BLaER1 treated with 17β-estradiol and CSF1 and Interleukin-3, amounts not matched to agents 10 nM and 100 nM (cell line): ENCODE data around the gene TPBG.

Experiments used
- H3K27ac ChIP-seq, 11 experiments: shearing (Covaris generic); formaldehyde crosslinking; 2 replicates each; pipeline ENCODE4 v1.8.1; 2022
- H3K27me3 ChIP-seq, 11 experiments: shearing (Covaris generic); formaldehyde crosslinking; 2 replicates each; pipeline ENCODE4 v1.8.1; 2022
- H3K36me3 ChIP-seq, 11 experiments: shearing (Covaris generic); formaldehyde crosslinking; 2 replicates each; pipeline ENCODE4 v1.8.1; 2022
- H3K4me1 ChIP-seq, 10 experiments: shearing (Covaris generic); formaldehyde crosslinking; 2 replicates each; pipeline ENCODE4 v1.8.1; 2022
- H3K4me2 ChIP-seq, 11 experiments: shearing (Covaris generic); formaldehyde crosslinking; 2 replicates each; pipeline ENCODE4 v1.8.1; 2022
- H3K4me3 ChIP-seq, 10 experiments: shearing (Covaris generic); formaldehyde crosslinking; 2 replicates each; pipeline ENCODE4 v1.8.1; 2022
- H3K9ac ChIP-seq, 11 experiments: shearing (Covaris generic); formaldehyde crosslinking; 2 replicates each; pipeline ENCODE4 v1.8.1; 2022
- H3K9me3 ChIP-seq, 11 experiments: shearing (Covaris generic); formaldehyde crosslinking; replicated peaks in 1 of 11; 2 replicates each; pipeline ENCODE4 v1.8.1; 2022
- H4K20me1 ChIP-seq, 11 experiments: shearing (Covaris generic); formaldehyde crosslinking; 2 replicates each; pipeline ENCODE4 v1.8.1; 2022
- Cebpa-rat ChIP-seq, 11 experiments: shearing (Covaris generic); IDR thresholded peaks; 2 replicates each; pipeline ENCODE4 v1.8.1; 2022

TPBG gene

GRCh38 chr6:82396964-82397751, 33.5 kb downstream of the TPBG start:
- H3K9me3 ChIP-seq = no peaks in the 10 kb centered on the region
- H3K4me1 ChIP-seq = peaks cover 0 to 6% (median 0%) of the 10 kb centered on the region in 10 experiments; a peak in 5 of 20 replicates
- TF ChIP-seq Cebpa-rat (IDR thresholded peaks at IDR 0.05) = no peak
- H3K9ac ChIP-seq = no peak overlapping the region
- H4K20me1 ChIP-seq = no peaks in the 10 kb centered on the region
- no peaks in the 10 kb centered on the region for H3K27me3 ChIP-seq
- H3K27ac ChIP-seq = no peak overlapping the region; a peak in 1 of 22 replicates
- no peak overlapping the region for H3K4me3 ChIP-seq
- no peaks in the 10 kb centered on the region for H3K36me3 ChIP-seq
- H3K4me2 ChIP-seq = peak overlapping the region in 5 of 11 experiments; percentile 13 to 54 (median 25); a peak in 6 of 22 replicates

GRCh38 chr6:82397962-82398692, 34.5 kb downstream of the TPBG start:
- Histone ChIP-seq H4K20me1 (no peaks in the 10 kb centered on the region), H3K9ac (no peak overlapping the region), H3K36me3 (no peaks in the 10 kb centered on the region), H3K4me2 (no peak overlapping the region), H3K27me3 (no peaks in the 10 kb centered on the region), H3K27ac (no peak overlapping the region), H3K4me3 (no peak overlapping the region), H3K9me3 (no peaks in the 10 kb centered on the region), H3K4me1 (peaks cover 0 to 6% (median 0%) of the 10 kb centered on the region in 10 experiments; a peak in 5 of 20 replicates)
- TF ChIP-seq Cebpa-rat (IDR thresholded peaks at IDR 0.05) = no peak

GRCh38 chr6:82408952-82409431, 45.4 kb downstream of the TPBG start:
- Histone ChIP-seq H3K9me3 (no peaks in the 10 kb centered on the region), H3K27me3 (no peaks in the 10 kb centered on the region), H3K4me2 (peak overlapping the region in 10 of 11 experiments; percentile 12 to 63 (median 46); a peak in 12 of 22 replicates), H3K4me3 (no peak overlapping the region), H3K27ac (peak overlapping the region in 8 of 11 experiments; percentile 29 to 68 (median 62); a peak in 10 of 22 replicates), H3K36me3 (no peaks in the 10 kb centered on the region), H3K9ac (no peak overlapping the region), H4K20me1 (no peaks in the 10 kb centered on the region), H3K4me1 (peaks cover 6 to 31% (median 21%) of the 10 kb centered on the region in 10 experiments; a peak in 19 of 20 replicates)
- TF ChIP-seq Cebpa-rat (IDR thresholded peaks at IDR 0.05) = no peak

- no peak overlapping the region for H3K9ac ChIP-seq
- peak overlapping the region in 3 of 11 experiments; percentile 10 to 63 (median 62); a peak in 6 of 22 replicates for H3K27ac ChIP-seq
- H3K4me2 ChIP-seq = peak overlapping the region in 8 of 11 experiments; percentile 10 to 63 (median 49); a peak in 14 of 22 replicates
- H3K4me1 ChIP-seq = peaks cover 6 to 31% (median 21%) of the 10 kb centered on the region in 10 experiments; a peak in 19 of 20 replicates
- H3K9me3 ChIP-seq = no peaks in the 10 kb centered on the region
- 0 out of 22 replicates have a peak, but pooled peaks of 1 of the 11 experiments have one; percentile 31 for TF ChIP-seq Cebpa-rat (IDR thresholded peaks at IDR 0.05)
- no peak overlapping the region for H3K4me3 ChIP-seq
- no peaks in the 10 kb centered on the region for H3K27me3 ChIP-seq
- no peaks in the 10 kb centered on the region for H4K20me1 ChIP-seq
- H3K36me3 ChIP-seq = no peaks in the 10 kb centered on the region
Observed at GRCh38 chr6:82410151-82410648, 46.6 kb downstream of the TPBG start.

- H3K27ac ChIP-seq = no peak overlapping the region
- H3K4me3 ChIP-seq = no peak overlapping the region
- no peaks in the 10 kb centered on the region for H3K36me3 ChIP-seq
- H3K9ac ChIP-seq = no peak overlapping the region
- H3K4me2 ChIP-seq = no peak overlapping the region
- no peaks in the 10 kb centered on the region for H3K9me3 ChIP-seq
- no peak for TF ChIP-seq Cebpa-rat (IDR thresholded peaks at IDR 0.05)
- H3K27me3 ChIP-seq = no peaks in the 10 kb centered on the region
- H3K4me1 ChIP-seq = peaks cover 4 to 26% (median 16%) of the 10 kb centered on the region in 10 experiments; a peak in 19 of 20 replicates
- no peaks in the 10 kb centered on the region for H4K20me1 ChIP-seq
Observed at GRCh38 chr6:82413868-82414267, 50.3 kb downstream of the TPBG start.

GRCh38 chr6:82415820-82416219, 52.2 kb downstream of the TPBG start:
- Histone ChIP-seq H3K4me1 (peaks cover 0 to 6% (median 0%) of the 10 kb centered on the region in 10 experiments; a peak in 5 of 20 replicates), H3K4me2 (no peak overlapping the region), H3K9me3 (no peaks in the 10 kb centered on the region), H3K36me3 (no peaks in the 10 kb centered on the region), H3K27ac (no peak overlapping the region), H3K9ac (no peak overlapping the region), H3K27me3 (no peaks in the 10 kb centered on the region), H4K20me1 (no peaks in the 10 kb centered on the region), H3K4me3 (no peak overlapping the region)
- TF ChIP-seq Cebpa-rat (IDR thresholded peaks at IDR 0.05) = no peak

- Histone ChIP-seq H3K9me3 (no peaks in the 10 kb centered on the region), H3K9ac (no peak overlapping the region), H3K4me1 (peaks cover 0 to under 1% (median 0%) of the 10 kb centered on the region in 10 experiments; a peak in 2 of 20 replicates), H3K27ac (no peak overlapping the region), H3K36me3 (no peaks in the 10 kb centered on the region), H4K20me1 (no peaks in the 10 kb centered on the region), H3K27me3 (no peaks in the 10 kb centered on the region), H3K4me2 (no peak overlapping the region), H3K4me3 (no peak overlapping the region)
- TF ChIP-seq Cebpa-rat (IDR thresholded peaks at IDR 0.05) = no peak
Observed at GRCh38 chr6:82416346-82416745, 52.7 kb downstream of the TPBG start.
